HEK293 (cell line): Measurements from ENCODE around the gene MAP1S.

Experiments used
- CTCF ChIA-PET: fragments of 350-600 bp; formaldehyde crosslinking; extraction: SDS; loops from one replicate; lab custom pipeline; 2021; ENCODE audit warnings: antibody characterized with exemption; lab: Yijun Ruan, JAX
- POLR2A ChIA-PET: fragments of 300-600 bp; formaldehyde crosslinking; extraction: SDS; loops from one replicate; lab custom pipeline; 2020; ENCODE audit warnings: antibody characterized with exemption, inconsistent platforms; lab: Yijun Ruan, JAX
- H3K27ac ChIP-seq: fragments of 200-500 bp; sonication (Bioruptor generic); 2 replicates; pipeline ENCODE4 v1.5.1; 2014; ENCODE audit warnings: low read depth, low read length, control low read depth, inconsistent platforms; ENCODE audit errors: extremely low read depth
- H3K36me3 ChIP-seq, 2 experiments: fragments of 200-500 bp in 1 of 2; sonication (Bioruptor generic) in 1 of 2; 1 replicate in 1 of 2; 2 replicates in 1 of 2; pipeline ENCODE4 v1.5.1; 2014 to 2017; ENCODE audit warnings: inconsistent platforms in 2 of 2, low read length in 2 of 2; ENCODE audit not compliant: control insufficient read depth in 2 of 2, insufficient read depth in 1 of 2
- H3K4me1 ChIP-seq: fragments of 200-500 bp; sonication (Bioruptor generic); 2 replicates; pipeline ENCODE4 v1.5.1; 2014; ENCODE audit warnings: mild to moderate bottlenecking, low read length, inconsistent platforms; ENCODE audit not compliant: control insufficient read depth, insufficient read depth
- H3K4me3 ChIP-seq: 2 replicates; pipeline ENCODE4 v1.5.1; 2011; ENCODE audit warnings: low read depth, mild to moderate bottlenecking, control low read depth, low read length, moderate library complexity
- H3K9me3 ChIP-seq: fragments of 200-500 bp; sonication (Bioruptor generic); 2 replicates; pipeline ENCODE4 v1.5.1; 2014; ENCODE audit warnings: low read depth, low read length, inconsistent platforms; ENCODE audit not compliant: control insufficient read depth, insufficient read depth
- ATF2 ChIP-seq: fragments of 450-650 bp; formaldehyde crosslinking; IDR thresholded peaks from 2 replicates; pipeline ENCODE4 v1.5.1; 2016; ENCODE audit warnings: missing biosample characterization, missing genetic modification characterization, low read depth
- BCL11A ChIP-seq: fragments of 450-650 bp; formaldehyde crosslinking; IDR thresholded peaks from 2 replicates; pipeline ENCODE4 v1.5.1; 2016; ENCODE audit warnings: low read depth, missing biosample characterization, missing genetic modification characterization
- CTCF ChIP-seq: fragments of 450-650 bp; formaldehyde crosslinking; IDR thresholded peaks from 2 replicates; pipeline ENCODE4 v1.5.1; 2016; ENCODE audit warnings: missing biosample characterization, missing genetic modification characterization
- EGR2 ChIP-seq: fragments of 450-650 bp; formaldehyde crosslinking; IDR thresholded peaks from 2 replicates; pipeline ENCODE4 v1.5.1; 2016; ENCODE audit warnings: low read depth, missing biosample characterization, missing genetic modification characterization
- GLI4 ChIP-seq: fragments of 450-650 bp; formaldehyde crosslinking; IDR thresholded peaks from 2 replicates; pipeline ENCODE4 v1.5.1; 2016; ENCODE audit warnings: missing biosample characterization, missing genetic modification characterization
- GLIS2 ChIP-seq: fragments of 450-650 bp; formaldehyde crosslinking; IDR thresholded peaks from 2 replicates; pipeline ENCODE4 v1.5.1; 2016; ENCODE audit warnings: missing biosample characterization, missing genetic modification characterization
- KLF1 ChIP-seq: fragments of 450-650 bp; formaldehyde crosslinking; IDR thresholded peaks from 2 replicates; pipeline ENCODE4 v1.5.1; 2016; ENCODE audit warnings: missing biosample characterization, missing genetic modification characterization
- KLF16 ChIP-seq: fragments of 450-650 bp; formaldehyde crosslinking; IDR thresholded peaks from 2 replicates; pipeline ENCODE4 v1.5.1; 2017; ENCODE audit warnings: missing biosample characterization, missing genetic modification characterization
- KLF17 ChIP-seq: fragments of 450-650 bp; formaldehyde crosslinking; IDR thresholded peaks from 2 replicates; pipeline ENCODE4 v1.5.1; 2016; ENCODE audit warnings: missing biosample characterization, missing genetic modification characterization
- KLF8 ChIP-seq: fragments of 450-650 bp; formaldehyde crosslinking; IDR thresholded peaks from 2 replicates; pipeline ENCODE4 v1.5.1; 2016; ENCODE audit warnings: missing biosample characterization, missing genetic modification characterization
- MYNN ChIP-seq: fragments of 450-650 bp; formaldehyde crosslinking; IDR thresholded peaks from 2 replicates; pipeline ENCODE4 v1.5.1; 2016; ENCODE audit warnings: missing biosample characterization, missing genetic modification characterization, borderline replicate concordance
- SCRT2 ChIP-seq: fragments of 450-650 bp; formaldehyde crosslinking; IDR thresholded peaks from 2 replicates; pipeline ENCODE4 v1.5.1; 2016; ENCODE audit warnings: missing biosample characterization, missing genetic modification characterization
- YY1 ChIP-seq: fragments of 450-650 bp; formaldehyde crosslinking; IDR thresholded peaks from 2 replicates; pipeline ENCODE4 v1.5.1; 2018; ENCODE audit warnings: missing biosample characterization, missing genetic modification characterization
- ZBTB11 ChIP-seq: fragments of 450-650 bp; formaldehyde crosslinking; conservative IDR thresholded peaks from 2 replicates; pipeline ENCODE4 v1.5.1; 2016; ENCODE audit warnings: low read depth, missing biosample characterization, missing genetic modification characterization
- ZBTB7A ChIP-seq: fragments of 450-650 bp; formaldehyde crosslinking; IDR thresholded peaks from 2 replicates; pipeline ENCODE4 v1.5.1; 2016; ENCODE audit warnings: low read depth, missing biosample characterization, missing genetic modification characterization
- ZNF157 ChIP-seq: fragments of 450-650 bp; formaldehyde crosslinking; IDR thresholded peaks from 2 replicates; pipeline ENCODE4 v1.5.1; 2016; ENCODE audit warnings: missing biosample characterization, missing genetic modification characterization
- ZNF239 ChIP-seq: fragments of 450-650 bp; formaldehyde crosslinking; IDR thresholded peaks from 2 replicates; pipeline ENCODE4 v1.5.1; 2016; ENCODE audit warnings: missing biosample characterization, missing genetic modification characterization
- ZNF24 ChIP-seq: fragments of 450-650 bp; formaldehyde crosslinking; IDR thresholded peaks from 2 replicates; pipeline ENCODE4 v1.5.1; 2016; ENCODE audit warnings: missing biosample characterization, missing genetic modification characterization
- ZNF335 ChIP-seq: fragments of 450-650 bp; formaldehyde crosslinking; conservative IDR thresholded peaks from 2 replicates; pipeline ENCODE4 v1.5.1; 2016; ENCODE audit warnings: missing biosample characterization, missing genetic modification characterization
- ZNF350 ChIP-seq: fragments of 450-650 bp; formaldehyde crosslinking; IDR thresholded peaks from 2 replicates; pipeline ENCODE4 v1.5.0; 2017; ENCODE audit warnings: missing biosample characterization, mild to moderate bottlenecking, missing genetic modification characterization
- ZNF394 ChIP-seq: fragments of 450-650 bp; formaldehyde crosslinking; IDR thresholded peaks from 2 replicates; pipeline ENCODE4 v1.5.1; 2016; ENCODE audit warnings: missing biosample characterization, missing genetic modification characterization, mild to moderate bottlenecking, moderate library complexity, borderline replicate concordance
- ZNF529 ChIP-seq: fragments of 450-650 bp; formaldehyde crosslinking; IDR thresholded peaks from 2 replicates; pipeline ENCODE4 v1.5.1; 2017; ENCODE audit warnings: missing genetic modification characterization, missing biosample characterization; ENCODE audit not compliant: insufficient replicate concordance
- ZNF580 ChIP-seq: fragments of 450-650 bp; formaldehyde crosslinking; IDR thresholded peaks from 2 replicates; pipeline ENCODE4 v1.5.1; 2016; ENCODE audit warnings: missing biosample characterization, missing genetic modification characterization
- ZNF610 ChIP-seq: fragments of 450-650 bp; formaldehyde crosslinking; IDR thresholded peaks from 2 replicates; pipeline ENCODE4 v1.5.1; 2016; ENCODE audit warnings: missing biosample characterization, missing genetic modification characterization, borderline replicate concordance
- ZNF692 ChIP-seq: fragments of 450-650 bp; formaldehyde crosslinking; IDR thresholded peaks from 2 replicates; pipeline ENCODE4 v1.5.1; 2016; ENCODE audit warnings: missing biosample characterization, missing genetic modification characterization
- ZSCAN4 ChIP-seq: fragments of 450-650 bp; formaldehyde crosslinking; IDR thresholded peaks from 2 replicates; pipeline ENCODE4 v1.5.1; 2017; ENCODE audit warnings: missing biosample characterization, missing genetic modification characterization

Gene MAP1S

GRCh38 chr19:17718947-17719711 lies at the start of gene MAP1S:
Gene MAP1S (plus strand): TSS chr19:17719480. CDS start chr19:17719503, 23 bp downstream.
- POLR2A ChIA-PET = interaction anchor here (0.6 to 3.0 kb wide), 10 partner anchors 14 to 207 kb away, joined by 3 to 10 read pairs (median 4); partner anchors contain the start of genes B3GNT3, PGLS and RPL18A
- peaks cover 7 to 19% of the 10 kb centered on the region in 2 experiments; a peak in 2 of 3 replicates for H3K36me3 ChIP-seq
- H3K9me3 ChIP-seq = no peaks in the 10 kb centered on the region
- H3K4me1 ChIP-seq = peaks cover 6% of the 10 kb centered on the region
- peak within 1 kb of the TSS; percentile 50; the same call in 1 of the 2 replicates for H3K27ac ChIP-seq
- H3K4me3 ChIP-seq = peak within 1 kb of the TSS; percentile 93
- CTCF ChIA-PET = interaction anchor here (0.6 to 1.4 kb wide), 6 partner anchors 34 to 254 kb away, joined by 3 to 8 read pairs (median 4); no protein-coding TSS in a partner anchor
- TF ChIP-seq YY1 (tag by site-specific recombination) (peak; percentile 80), ZBTB7A (peak; percentile 88), ZNF24 (tag by site-specific recombination) (peak; percentile 83), KLF16 (peak; percentile 69; the same call in 1 of the 2 replicates), ZNF394 (tag by site-specific recombination) (peak; percentile 11; the same call in 1 of the 2 replicates), ZNF239 (no peak), EGR2 (tag by site-specific recombination) (peak; percentile 35; the same call in 1 of the 2 replicates), ZNF610 (0 out of 2 replicates have a peak, but pooled peaks have one; percentile 25), ZNF335 (tag by site-specific recombination) (peak; percentile 95), KLF8 (tag by site-specific recombination) (peak; percentile 94), KLF17 (tag by site-specific recombination) (0 out of 2 replicates have a peak, but pooled peaks have one; percentile 19), ZSCAN4 (tag by site-specific recombination) (no peak), MYNN (tag by site-specific recombination) (no peak), SCRT2 (no peak), GLIS2 (tag by site-specific recombination) (no peak), ZNF157 (tag by site-specific recombination) (no peak), ZNF350 (tag by site-specific recombination) (no peak), ZNF692 (tag by site-specific recombination) (peak; percentile 100), GLI4 (no peak), CTCF (tag by site-specific recombination) (no peak), ZBTB11 (tag by site-specific recombination) (peak; percentile 26), ZNF580 (tag by site-specific recombination) (no peak), BCL11A (tag by site-specific recombination) (peak; percentile 49; the same call in 1 of the 2 replicates), ATF2 (tag by site-specific recombination) (no peak), ZNF529 (no peak), KLF1 (tag by site-specific recombination) (peak; percentile 70)
